Smooth muscle cell of the pulmonary artery (primary cell): ENCODE results near the gene PACS2. TPM values are rescaled to one million over a fixed set of nuclear protein-coding genes. Genes with fewer than 3 reads are reported as not detected.

Source experiments
- total RNA-seq: library from RNA; depleted of rRNA; stranded (reverse); fragments of >200 nt; gene quantifications from 2 replicates; pipeline ENCODE4 v1.2.3, GENCODE V29; 2014

Gene PACS2
- 56.4 and 101 TPM in 2 replicates for total RNA-seq

DNA sequence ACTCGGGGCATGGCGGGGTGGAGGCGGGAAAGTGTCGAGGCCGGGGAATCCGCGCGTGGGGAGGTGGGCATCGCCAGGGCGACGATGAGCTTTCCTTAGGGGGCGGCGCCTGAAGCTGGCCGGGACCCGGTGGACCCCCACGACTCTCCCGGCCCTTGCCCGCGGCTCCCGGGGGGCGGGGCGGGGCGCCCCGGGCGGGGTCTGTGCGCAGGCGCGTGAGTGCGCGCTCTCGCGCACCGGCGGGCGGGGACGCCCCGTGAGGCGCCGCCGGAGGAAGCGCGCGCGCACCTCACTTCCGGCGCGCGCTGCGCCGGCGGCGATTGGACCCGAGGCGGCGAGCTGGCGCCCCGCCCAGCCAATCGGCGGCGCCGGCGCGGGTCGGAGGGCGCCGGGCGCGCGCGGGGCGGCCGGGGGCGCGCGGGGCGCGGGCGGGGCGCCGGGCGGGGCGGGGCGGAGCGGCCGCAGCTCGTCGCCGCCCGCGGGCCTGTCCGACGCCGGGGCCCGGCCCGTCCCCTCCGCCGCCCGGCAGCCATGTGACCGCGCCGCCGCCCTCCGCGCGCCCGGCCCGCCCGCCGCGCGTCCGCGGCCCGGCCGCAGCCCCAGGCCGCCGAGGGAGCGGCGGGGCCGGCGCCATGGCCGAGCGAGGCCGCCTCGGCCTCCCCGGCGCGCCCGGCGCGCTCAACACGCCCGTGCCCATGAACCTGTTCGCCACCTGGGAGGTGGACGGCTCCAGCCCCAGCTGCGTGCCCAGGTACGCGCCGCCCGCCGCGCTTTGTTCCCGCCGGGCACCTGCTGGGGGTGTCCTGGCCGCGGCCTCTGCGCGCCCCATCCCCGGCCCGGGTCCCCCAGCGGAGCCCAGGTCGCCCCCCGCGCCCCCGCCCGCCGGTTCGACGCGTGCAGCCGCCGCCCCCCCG lies at the start of gene PACS2:
Gene PACS2, plus strand, starts transcription at position 462 of the 914 bp plus-strand sequence. Its CDS starts 171 bp downstream, at position 633.

DNA sequence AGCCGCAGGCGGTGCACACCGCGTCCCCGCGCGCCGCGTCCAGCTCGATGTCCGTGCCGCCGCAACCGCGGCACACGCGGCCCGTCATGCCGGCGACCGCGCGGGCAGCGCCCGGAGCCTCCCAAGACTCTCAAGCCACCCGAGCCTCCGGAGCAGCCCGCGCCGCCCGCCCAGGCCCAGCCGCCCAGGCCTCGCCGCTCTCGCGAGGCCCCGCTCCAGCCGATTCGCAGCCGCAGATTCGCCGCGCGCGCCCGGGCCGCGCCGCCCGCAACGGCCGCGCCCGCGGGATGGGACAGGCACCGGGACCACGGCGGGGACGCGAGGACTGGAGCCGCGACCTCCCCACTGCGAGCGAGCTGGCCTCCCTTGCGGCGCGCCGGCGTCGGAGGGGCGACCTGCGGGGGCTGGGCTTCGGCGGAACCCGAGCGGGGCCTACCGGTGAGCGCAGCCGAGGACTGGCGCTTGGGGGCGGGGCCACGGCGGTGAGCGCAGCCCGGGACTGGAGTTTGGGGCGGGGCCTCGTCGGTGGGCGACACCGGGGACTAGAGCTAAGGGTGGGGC lies 13.9 kb upstream of the PACS2 start, which contains the start of gene BRF1:
Gene BRF1, minus strand, starts transcription at position 460 of the 561 bp plus-strand sequence. Its CDS starts 372 bp downstream, at position 88.

DNA sequence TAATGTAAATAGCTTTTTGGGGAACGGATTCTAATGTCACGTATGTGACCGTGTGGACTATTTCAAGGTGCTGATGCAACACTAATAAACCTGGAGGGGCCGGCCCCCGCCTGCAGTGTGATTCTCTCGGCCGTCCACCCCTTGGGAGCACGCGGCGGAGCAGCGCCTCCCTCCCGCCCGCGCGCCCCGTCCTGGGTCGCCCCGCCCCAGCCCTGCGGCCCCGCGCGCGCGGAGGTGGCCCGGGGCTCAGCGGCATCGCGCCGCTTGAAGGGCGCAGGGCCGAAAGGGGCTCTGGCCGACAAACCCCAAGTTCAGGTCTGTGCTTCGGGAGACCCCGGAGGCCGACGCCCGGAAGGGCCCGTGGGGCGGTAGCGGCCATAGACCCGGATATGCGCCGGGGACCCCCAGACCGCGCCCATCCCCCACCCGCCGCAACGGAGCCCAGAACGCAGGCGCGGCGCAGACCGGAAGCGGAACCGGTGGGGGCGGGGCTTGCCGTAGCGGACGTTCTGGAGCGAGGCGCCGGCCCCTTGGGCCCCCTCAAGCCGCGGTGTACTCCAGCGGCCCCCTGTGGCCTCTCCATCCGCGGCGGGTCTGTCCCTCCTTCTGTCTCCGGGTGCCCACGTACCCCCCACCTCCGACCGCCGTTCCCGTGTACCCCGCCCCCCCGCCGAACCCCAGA lies 83.6 kb downstream of the PACS2 start, which contains the start of gene TEX22:
Gene TEX22, plus strand, starts transcription at position 495 of the 682 bp plus-strand sequence. CDS start 803 bp downstream, outside the sequence.

DNA sequence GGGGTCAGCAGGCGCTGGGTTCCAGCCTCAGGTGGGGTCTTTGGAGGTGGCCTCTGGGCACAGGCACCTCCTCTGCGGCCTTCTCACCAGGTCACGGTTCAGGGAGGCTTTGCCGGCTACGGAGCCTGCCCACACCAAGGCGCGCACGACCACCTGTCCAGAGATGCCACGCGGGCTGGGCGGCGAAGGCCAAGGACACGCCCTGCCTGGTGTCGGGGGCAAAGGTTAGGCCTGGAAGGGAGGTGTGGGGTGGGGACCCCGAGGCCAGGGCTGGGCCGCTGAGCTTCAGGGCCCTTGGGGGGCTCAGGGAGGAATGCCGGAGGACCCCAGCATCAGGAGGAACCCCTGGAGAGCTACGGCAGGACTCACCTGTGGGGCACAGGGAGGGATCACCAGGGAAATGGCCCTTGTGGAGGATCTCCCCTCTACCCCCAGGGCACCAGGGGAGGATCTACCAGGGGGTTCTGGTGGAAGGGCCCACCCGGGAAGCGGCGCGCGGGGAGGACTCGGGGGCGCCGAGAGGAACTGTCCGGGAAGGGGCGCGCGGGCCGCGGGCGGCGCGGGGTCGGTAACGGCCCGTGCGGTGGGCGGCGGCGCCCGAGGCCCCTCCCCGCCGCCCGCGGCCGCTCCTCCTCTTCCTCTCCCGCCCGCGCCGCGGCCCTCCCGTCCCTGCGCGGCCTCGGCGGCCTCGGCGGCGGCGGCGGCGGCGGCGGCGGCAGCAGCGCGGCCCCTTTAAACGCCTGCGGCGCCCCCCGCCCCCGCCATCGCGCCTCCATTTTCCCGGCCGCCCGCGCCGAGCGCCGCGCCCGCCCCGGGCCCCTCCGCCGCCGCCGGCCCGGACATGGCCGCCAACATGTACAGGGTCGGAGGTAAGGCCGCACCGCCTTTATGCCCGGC lies 104.9 kb downstream of the PACS2 start, which contains the start of gene MTA1:
Gene MTA1, plus strand, starts transcription at position 633 of the 897 bp plus-strand sequence. Its CDS starts 209 bp downstream, at position 842.

Other genes with a start within 250 kb of the PACS2 start
- 0.03 and 0.26 TPM in 2 replicates for gene GPR132, start 249.3 kb upstream of the PACS2 start, total RNA-seq
- 1.3 and 4.0 TPM in 2 replicates for gene JAG2, start 146.0 kb upstream of the PACS2 start, total RNA-seq
- gene NUDT14, start 133.4 kb upstream of the PACS2 start, total RNA-seq = 8.7 and 16.6 TPM in 2 replicates
- gene BTBD6, start 66.2 kb upstream of the PACS2 start, total RNA-seq = 37.7 and 73.1 TPM in 2 replicates
- 29.8 and 41.4 TPM in 2 replicates for gene BRF1, start 13.7 kb upstream of the PACS2 start, total RNA-seq
- 0.17 and 0.39 TPM in 2 replicates for gene TEX22, start 83.8 kb downstream of the PACS2 start, total RNA-seq
- 39.4 and 61.5 TPM in 2 replicates for gene MTA1, start 105.1 kb downstream of the PACS2 start, total RNA-seq
- 89.3 and 154 TPM in 2 replicates for gene CRIP2, start 160.1 kb downstream of the PACS2 start, total RNA-seq
- gene CRIP1, start 172.1 kb downstream of the PACS2 start, total RNA-seq = 5.1 and 7.4 TPM in 2 replicates
- gene TEDC1, start 176.5 kb downstream of the PACS2 start, total RNA-seq = 3.2 and 4.9 TPM in 2 replicates
- 8.9 and 13.0 TPM in 2 replicates for gene TMEM121, start 211.8 kb downstream of the PACS2 start, total RNA-seq